Activated CD4-positive, alpha-beta memory T cell treated with anti-CD3 and anti-CD28 coated beads for 36 hours (primary cell): Measurements from ENCODE around the gene MRPL14. TPM values are rescaled to one million over a fixed set of nuclear protein-coding genes. Genes with fewer than 3 reads are reported as not detected.
A peak's percentile ranks its signal among the peaks of the same experiment; 100 is the strongest.

ENCODE experiments used
- CTCF ChIA-PET: fragments of 350-600 bp; sonication (Branson Sonifier 250); formaldehyde crosslinking; loops from one replicate; lab custom pipeline; 2021; ENCODE audit warnings: antibody characterized with exemption, inconsistent platforms; lab: Charles Lee
- POLR2A ChIA-PET: fragments of 350-600 bp; sonication (Branson Sonifier 250); formaldehyde crosslinking; loops from one replicate; lab custom pipeline; 2021; ENCODE audit warnings: antibody characterized with exemption; lab: Charles Lee
- DNase-seq: peaks from one replicate; pipeline ENCODE4 v3.0.0-alpha.2; 2020
- H3K27ac Mint-ChIP-seq: one replicate; pipeline ENCODE4 v1.8.0; 2021; ENCODE audit warnings: mixed read lengths
- H3K27me3 Mint-ChIP-seq: one replicate; pipeline ENCODE4 v1.8.0; 2021; ENCODE audit warnings: mixed read lengths
- H3K36me3 Mint-ChIP-seq: one replicate; pipeline ENCODE4 v1.8.0; 2021; ENCODE audit warnings: mixed read lengths
- H3K4me1 Mint-ChIP-seq: one replicate; pipeline ENCODE4 v1.8.0; 2021; ENCODE audit warnings: low read depth, mixed read lengths
- H3K4me3 Mint-ChIP-seq: one replicate; pipeline ENCODE4 v1.8.0; 2021; ENCODE audit warnings: mild to moderate bottlenecking, mixed read lengths
- H3K9me3 Mint-ChIP-seq: one replicate; pipeline ENCODE4 v1.8.0; 2021; ENCODE audit warnings: mixed read lengths
- intact Hi-C: fragments of 100-400 bp; cut with micrococcal nuclease; formaldehyde crosslinking; loops from one replicate; pipeline ENCODE4 v1.15.1; 2023
- total RNA-seq, 2 experiments: library from RNA; stranded (reverse); gene quantifications; one replicate each; pipeline ENCODE4 v1.2.3, GENCODE V29; 2021

Gene MRPL14
- total RNA-seq, 2 experiments from 2014 or later = 49.5 to 50.1 TPM

- intact Hi-C loops = no loop called here
- ChIA-PET CTCF (no interaction called here), POLR2A (no interaction called here)
- DNase-seq = no peak
- H3K36me3 Mint-ChIP-seq = peaks cover 3% of the 10 kb centered on the region
- no peaks in the 10 kb centered on the region for H3K9me3 Mint-ChIP-seq
- no peaks in the 10 kb centered on the region for H3K27me3 Mint-ChIP-seq
- H3K4me3 Mint-ChIP-seq = no peak overlapping the region
- H3K27ac Mint-ChIP-seq = no peak overlapping the region
- peaks cover 4% of the 10 kb centered on the region for H3K4me1 Mint-ChIP-seq
Measured at GRCh38 chr6:44133981-44134711, 6.9 kb upstream of the MRPL14 start.

GRCh38 chr6:44133003-44133931, 6.0 kb upstream of the MRPL14 start:
- Mint-ChIP-seq H3K4me1 (peaks cover 9% of the 10 kb centered on the region), H3K27me3 (no peaks in the 10 kb centered on the region), H3K36me3 (peaks cover 3% of the 10 kb centered on the region), H3K27ac (no peak overlapping the region), H3K9me3 (no peaks in the 10 kb centered on the region), H3K4me3 (no peak overlapping the region)
- POLR2A ChIA-PET = interaction anchor here (1.4 kb wide), 1 partner anchor 11 kb away, joined by 4 read pairs; no protein-coding TSS in a partner anchor
- CTCF ChIA-PET = interaction anchor here (1.6 to 2.1 kb wide), 2 partner anchors 37 to 59 kb away, joined by 5 to 6 read pairs; no protein-coding TSS in a partner anchor
- intact Hi-C loops = no loop called here
- no peak for DNase-seq

DNA sequence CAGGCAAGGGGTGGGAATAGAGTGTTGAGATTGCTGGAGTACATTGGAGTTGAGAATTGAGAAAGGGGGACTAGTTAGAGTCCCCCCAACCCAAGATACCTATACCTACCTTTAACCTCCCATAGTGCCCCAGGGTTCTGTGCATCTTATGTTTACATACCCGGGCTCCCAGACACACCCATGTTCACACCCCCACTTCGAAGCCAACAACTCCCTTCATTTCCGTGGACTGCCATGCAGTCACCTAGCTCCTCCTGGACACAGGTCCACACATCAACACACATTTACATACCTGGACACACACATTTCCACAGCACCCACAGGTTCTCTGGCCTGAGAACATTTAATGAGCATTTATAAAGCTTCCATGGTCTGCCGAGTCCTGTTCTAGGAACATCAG, 5.2 kb upstream of the MRPL14 start:
- no peak for DNase-seq
- H3K27ac Mint-ChIP-seq = no peak overlapping the region
- H3K4me3 Mint-ChIP-seq = no peak overlapping the region
- H3K36me3 Mint-ChIP-seq = peaks cover 3% of the 10 kb centered on the region
- CTCF ChIA-PET = interaction anchor here (1.6 to 2.1 kb wide), 2 partner anchors 36 to 58 kb away, joined by 5 to 6 read pairs; no protein-coding TSS in a partner anchor
- intact Hi-C loops = no loop called here
- no peaks in the 10 kb centered on the region for H3K9me3 Mint-ChIP-seq
- POLR2A ChIA-PET = interaction anchor here (0.7 to 1.5 kb wide), 4 partner anchors 10 to 211 kb away, joined by 3 to 5 read pairs (median 4); partner anchors contain the start of genes HSP90AB1 and SLC35B2
- peaks cover 10% of the 10 kb centered on the region for H3K4me1 Mint-ChIP-seq
- no peaks in the 10 kb centered on the region for H3K27me3 Mint-ChIP-seq

DNA sequence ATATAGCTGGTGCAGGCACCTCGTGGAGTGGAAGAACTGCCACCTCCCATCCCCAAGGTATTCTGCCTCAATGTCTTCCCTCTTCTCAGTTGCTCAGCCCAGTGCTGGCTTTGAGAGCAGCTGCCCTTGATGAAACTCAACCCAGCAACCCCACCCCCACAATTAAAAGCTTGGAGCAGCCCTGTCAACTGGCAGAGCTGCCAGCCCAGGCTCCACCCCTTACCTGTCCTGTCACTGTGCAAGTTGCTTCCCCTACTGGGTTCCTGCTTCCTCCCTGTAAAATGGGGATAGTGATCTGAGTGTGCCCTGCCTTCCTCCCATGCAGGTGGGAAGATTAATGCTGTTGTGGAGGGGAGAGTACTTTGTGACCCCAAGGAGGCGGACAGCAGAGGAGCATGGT, 4.6 kb upstream of the MRPL14 start:
- ChIA-PET POLR2A (interaction anchor here (0.7 to 1.5 kb wide), 4 partner anchors 9 to 211 kb away, joined by 3 to 5 read pairs (median 4); partner anchors contain the start of genes HSP90AB1 and SLC35B2), CTCF (interaction anchor here (0.6 to 2.1 kb wide), 3 partner anchors 35 to 763 kb away, joined by 4 to 6 read pairs (median 5); partner anchors contain the start of gene ZNF318)
- intact Hi-C loops = no loop called here
- no peak overlapping the region for H3K27ac Mint-ChIP-seq
- no peaks in the 10 kb centered on the region for H3K27me3 Mint-ChIP-seq
- no peaks in the 10 kb centered on the region for H3K36me3 Mint-ChIP-seq
- no peak overlapping the region for H3K4me3 Mint-ChIP-seq
- DNase-seq = no peak
- peaks cover 10% of the 10 kb centered on the region for H3K4me1 Mint-ChIP-seq
- no peaks in the 10 kb centered on the region for H3K9me3 Mint-ChIP-seq

- ChIA-PET CTCF (interaction anchor here (0.6 to 1.8 kb wide), 3 partner anchors 22 to 139 kb away, joined by 3 to 4 read pairs (median 4); no protein-coding TSS in a partner anchor), POLR2A (no interaction called here)
- no peaks in the 10 kb centered on the region for H3K9me3 Mint-ChIP-seq
- no peak for DNase-seq
- H3K4me3 Mint-ChIP-seq = no peak overlapping the region
- H3K4me1 Mint-ChIP-seq = peaks cover 25% of the 10 kb centered on the region
- H3K27me3 Mint-ChIP-seq = no peaks in the 10 kb centered on the region
- H3K36me3 Mint-ChIP-seq = peaks cover 2% of the 10 kb centered on the region
- H3K27ac Mint-ChIP-seq = no peak overlapping the region
- intact Hi-C loops = loop anchor here (5.0 kb wide), 1 partner anchor 92 kb away; the partner anchor contains the start of gene SLC29A1
Measured at GRCh38 chr6:44129841-44130322, 2.6 kb upstream of the MRPL14 start.

GRCh38 chr6:44128020-44128917, 1.0 kb upstream of the MRPL14 start:
- Mint-ChIP-seq H3K27me3 (no peaks in the 10 kb centered on the region), H3K4me1 (peaks cover 38% of the 10 kb centered on the region), H3K4me3 (peak overlapping the region; percentile 69), H3K36me3 (peaks cover 2% of the 10 kb centered on the region), H3K9me3 (no peaks in the 10 kb centered on the region), H3K27ac (peak overlapping the region; percentile 42)
- CTCF ChIA-PET = interaction anchor here (0.7 to 1.3 kb wide), 3 partner anchors 7 to 44 kb away, joined by 3 read pairs; no protein-coding TSS in a partner anchor
- intact Hi-C loops = loop anchor here (5.0 kb wide), 1 partner anchor 94 kb away; the partner anchor contains the start of gene SLC29A1
- peak; percentile 16 for DNase-seq
- POLR2A ChIA-PET = interaction anchor here (0.8 to 1.2 kb wide), 3 partner anchors 12 to 127 kb away, joined by 3 to 5 read pairs (median 3); partner anchors contain the start of gene HSP90AB1

GRCh38 chr6:44126320-44127149, 717 bp downstream of the MRPL14 start:
- intact Hi-C loops = loop anchor here (1.0 to 5.0 kb wide), 4 partner anchors 96 to 354 kb away; partner anchors contain the start of genes HSP90AB1, NFKBIE and SLC29A1
- Mint-ChIP-seq H3K9me3 (no peaks in the 10 kb centered on the region), H3K27ac (peak overlapping the region; percentile 97), H3K4me3 (peak overlapping the region; percentile 92), H3K4me1 (peaks cover 49% of the 10 kb centered on the region), H3K36me3 (peaks cover 2% of the 10 kb centered on the region), H3K27me3 (no peaks in the 10 kb centered on the region)
- CTCF ChIA-PET = no interaction called here
- POLR2A ChIA-PET = interaction anchor here (1.2 kb wide), 1 partner anchor 120 kb away, joined by 5 read pairs; the partner anchor contains the start of gene HSP90AB1
- DNase-seq = peak; percentile 94

DNA sequence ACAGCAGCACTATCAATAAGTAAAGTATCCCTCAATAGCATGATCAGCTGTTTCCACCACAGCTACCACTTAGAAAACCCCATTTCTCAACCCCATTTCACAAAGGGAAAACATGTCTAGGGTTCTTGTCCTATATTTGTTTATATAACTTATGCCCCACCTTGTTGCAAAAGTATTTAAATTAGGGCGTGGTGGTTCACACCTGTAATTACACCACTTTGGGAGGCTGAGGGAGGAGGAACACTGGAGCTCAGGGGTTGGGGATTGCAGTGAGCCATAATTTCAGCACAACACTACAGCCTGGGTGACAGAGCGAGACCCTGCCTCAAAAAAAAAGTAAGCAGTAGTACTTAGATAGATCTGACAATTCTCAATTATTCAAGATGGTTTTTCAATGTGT, 3.7 kb downstream of the MRPL14 start:
- no peak for DNase-seq
- ChIA-PET POLR2A (no interaction called here), CTCF (interaction anchor here (1.2 kb wide), 1 partner anchor 49 kb away, joined by 3 read pairs; no protein-coding TSS in a partner anchor)
- Mint-ChIP-seq H3K4me1 (peaks cover 67% of the 10 kb centered on the region), H3K4me3 (no peak overlapping the region), H3K36me3 (peaks cover 2% of the 10 kb centered on the region), H3K27ac (peak overlapping the region; percentile 31), H3K27me3 (no peaks in the 10 kb centered on the region), H3K9me3 (no peaks in the 10 kb centered on the region)
- intact Hi-C loops = no loop called here

- Mint-ChIP-seq H3K27ac (peak overlapping the region; percentile 31), H3K9me3 (no peaks in the 10 kb centered on the region), H3K4me1 (peaks cover 71% of the 10 kb centered on the region), H3K4me3 (peak overlapping the region; percentile 2), H3K27me3 (no peaks in the 10 kb centered on the region), H3K36me3 (peaks cover 4% of the 10 kb centered on the region)
- ChIA-PET CTCF (interaction anchor here (1.2 kb wide), 1 partner anchor 48 kb away, joined by 3 read pairs; no protein-coding TSS in a partner anchor), POLR2A (interaction anchor here (0.8 to 1.3 kb wide), 4 partner anchors 10 to 124 kb away, joined by 3 to 5 read pairs (median 4); partner anchors contain the start of gene HSP90AB1)
- intact Hi-C loops = no loop called here
- DNase-seq = peak; percentile 20
Measured at GRCh38 chr6:44122801-44123200, 4.5 kb downstream of the MRPL14 start.
